Measurements from ENCODE around the gene DTNA. TPM values are rescaled to one million over a fixed set of nuclear protein-coding genes. Genes with fewer than 3 reads are reported as not detected.

The DTNA gene
- total RNA-seq, 1 experiment from 2014 or later = not detected

DNA sequence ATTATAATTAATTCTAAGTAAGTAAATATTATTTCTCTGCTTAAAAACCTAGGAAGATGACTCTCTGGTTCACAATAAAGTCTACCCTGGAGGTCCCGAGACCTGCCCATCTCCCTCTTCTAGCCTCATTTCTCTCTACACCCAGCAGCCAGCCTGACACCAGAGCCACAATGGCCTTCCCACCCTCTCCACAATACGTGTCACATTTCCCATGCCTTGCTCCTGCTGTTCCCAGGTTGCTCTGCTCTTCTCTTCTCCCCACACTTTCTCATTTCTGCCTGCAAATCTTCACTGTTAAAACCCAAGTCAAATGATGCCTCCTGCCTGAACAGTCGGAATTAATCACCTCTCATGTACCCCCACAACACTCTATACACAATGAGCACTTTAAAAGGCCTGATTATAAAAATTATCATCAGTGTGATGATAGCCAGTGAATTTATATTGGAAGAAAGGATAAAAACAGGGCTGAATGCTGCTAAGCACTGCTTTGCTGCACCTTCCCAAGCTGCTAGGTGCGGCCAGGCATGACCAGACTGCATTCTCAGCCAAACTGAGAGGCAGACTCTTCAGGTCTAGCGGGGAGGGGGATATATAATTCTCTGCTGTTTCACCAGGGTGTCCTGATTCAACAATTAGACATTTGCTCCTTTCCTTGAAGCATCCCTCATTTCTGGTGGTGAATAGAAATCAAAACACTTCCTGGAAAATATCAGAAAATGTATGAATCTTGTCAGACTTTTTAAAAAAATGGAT, 160.6 kb downstream of the DTNA start:
- Mint-ChIP-seq H3K9me3 (ENCODE audit: unreplicated experiment) (no peaks in the 10 kb centered on the region), H3K27me3 (ENCODE audit: insufficient read depth, unreplicated experiment) (peaks cover 3% of the 10 kb centered on the region), H3K27ac (ENCODE audit: low read depth, unreplicated experiment) (no peak overlapping the region), H3K4me1 (ENCODE audit: insufficient read depth, unreplicated experiment) (no peaks in the 10 kb centered on the region), H3K4me3 (ENCODE audit: unreplicated experiment) (no peak overlapping the region), H3K36me3 (ENCODE audit: insufficient read depth, unreplicated experiment) (no peaks in the 10 kb centered on the region)
- ChIA-PET CTCF (no interaction called here), POLR2A (no interaction called here)
- TF ChIP-seq, protein P1, sequence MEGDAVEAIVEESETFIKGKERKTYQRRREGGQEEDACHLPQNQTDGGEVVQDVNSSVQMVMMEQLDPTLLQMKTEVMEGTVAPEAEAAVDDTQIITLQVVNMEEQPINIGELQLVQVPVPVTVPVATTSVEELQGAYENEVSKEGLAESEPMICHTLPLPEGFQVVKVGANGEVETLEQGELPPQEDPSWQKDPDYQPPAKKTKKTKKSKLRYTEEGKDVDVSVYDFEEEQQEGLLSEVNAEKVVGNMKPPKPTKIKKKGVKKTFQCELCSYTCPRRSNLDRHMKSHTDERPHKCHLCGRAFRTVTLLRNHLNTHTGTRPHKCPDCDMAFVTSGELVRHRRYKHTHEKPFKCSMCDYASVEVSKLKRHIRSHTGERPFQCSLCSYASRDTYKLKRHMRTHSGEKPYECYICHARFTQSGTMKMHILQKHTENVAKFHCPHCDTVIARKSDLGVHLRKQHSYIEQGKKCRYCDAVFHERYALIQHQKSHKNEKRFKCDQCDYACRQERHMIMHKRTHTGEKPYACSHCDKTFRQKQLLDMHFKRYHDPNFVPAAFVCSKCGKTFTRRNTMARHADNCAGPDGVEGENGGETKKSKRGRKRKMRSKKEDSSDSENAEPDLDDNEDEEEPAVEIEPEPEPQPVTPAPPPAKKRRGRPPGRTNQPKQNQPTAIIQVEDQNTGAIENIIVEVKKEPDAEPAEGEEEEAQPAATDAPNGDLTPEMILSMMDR (IDR thresholded peaks at IDR 0.05; ENCODE audit: unreplicated experiment) = no peak
- intact Hi-C loops (cut with micrococcal nuclease) = no loop called here
- BruUV-seq (replicated peaks) = no TSS peak
- no peak for DNase-seq (ENCODE audit: unreplicated experiment)

DNA sequence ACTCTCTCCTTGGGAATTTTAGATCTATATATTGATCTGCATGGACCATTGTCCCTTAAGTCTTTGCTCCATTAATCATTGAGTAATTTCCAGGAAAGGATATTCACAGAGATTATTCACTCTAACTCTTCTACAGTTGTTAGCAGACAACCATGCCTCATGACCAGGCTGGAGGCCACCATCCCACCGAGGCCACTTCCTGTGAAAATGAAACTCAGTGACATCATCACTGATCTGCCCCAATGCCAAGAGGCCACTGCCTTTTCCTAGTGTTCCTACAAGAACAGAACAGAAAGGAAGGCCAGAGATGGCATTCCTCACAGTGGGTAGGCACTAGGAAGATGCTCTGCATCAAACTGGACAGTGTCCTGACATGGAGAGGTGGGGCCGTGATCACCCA, 161.3 kb downstream of the DTNA start:
- TF ChIP-seq, protein P1 (IDR thresholded peaks at IDR 0.05; ENCODE audit: unreplicated experiment) = no peak
- H3K4me3 Mint-ChIP-seq (ENCODE audit: unreplicated experiment) = no peak overlapping the region
- BruUV-seq (replicated peaks) = no TSS peak
- H3K4me1 Mint-ChIP-seq (ENCODE audit: insufficient read depth, unreplicated experiment) = no peaks in the 10 kb centered on the region
- no peaks in the 10 kb centered on the region for H3K36me3 Mint-ChIP-seq (ENCODE audit: insufficient read depth, unreplicated experiment)
- intact Hi-C loops (cut with micrococcal nuclease) = no loop called here
- H3K27ac Mint-ChIP-seq (ENCODE audit: low read depth, unreplicated experiment) = no peak overlapping the region
- H3K27me3 Mint-ChIP-seq (ENCODE audit: insufficient read depth, unreplicated experiment) = peaks cover 10% of the 10 kb centered on the region
- ChIA-PET CTCF (no interaction called here), POLR2A (no interaction called here)
- no peak for DNase-seq (ENCODE audit: unreplicated experiment)
- no peaks in the 10 kb centered on the region for H3K9me3 Mint-ChIP-seq (ENCODE audit: unreplicated experiment)

DNA sequence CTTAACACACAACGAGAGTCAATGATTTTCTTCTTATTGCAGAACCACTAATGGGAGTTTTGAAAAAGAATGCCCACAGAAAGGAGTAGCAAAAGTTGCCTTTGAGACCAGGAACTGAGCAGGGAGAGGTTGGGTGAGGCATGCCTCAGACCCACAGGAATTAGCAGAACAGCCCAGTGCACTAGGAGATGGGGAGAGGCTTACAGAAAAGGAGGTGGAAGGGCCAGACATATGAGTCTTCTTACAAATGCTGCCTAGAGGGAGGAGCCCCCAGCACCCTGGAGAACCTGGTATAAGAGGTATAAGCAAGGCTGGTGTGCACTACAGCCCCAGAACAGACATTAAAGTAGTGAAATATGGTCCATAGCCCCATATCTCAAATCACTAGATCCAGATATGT, 162.0 kb downstream of the DTNA start:
- H3K4me1 Mint-ChIP-seq (ENCODE audit: insufficient read depth, unreplicated experiment) = no peaks in the 10 kb centered on the region
- no peak for DNase-seq (ENCODE audit: unreplicated experiment)
- H3K27ac Mint-ChIP-seq (ENCODE audit: low read depth, unreplicated experiment) = no peak overlapping the region
- no TSS peak for BruUV-seq (replicated peaks)
- ChIA-PET POLR2A (no interaction called here), CTCF (no interaction called here)
- no peaks in the 10 kb centered on the region for H3K36me3 Mint-ChIP-seq (ENCODE audit: insufficient read depth, unreplicated experiment)
- no peaks in the 10 kb centered on the region for H3K9me3 Mint-ChIP-seq (ENCODE audit: unreplicated experiment)
- TF ChIP-seq, protein P1 (IDR thresholded peaks at IDR 0.05; ENCODE audit: unreplicated experiment) = no peak
- intact Hi-C loops (cut with micrococcal nuclease) = no loop called here
- peaks cover 11% of the 10 kb centered on the region for H3K27me3 Mint-ChIP-seq (ENCODE audit: insufficient read depth, unreplicated experiment)
- no peak overlapping the region for H3K4me3 Mint-ChIP-seq (ENCODE audit: unreplicated experiment)

DNA sequence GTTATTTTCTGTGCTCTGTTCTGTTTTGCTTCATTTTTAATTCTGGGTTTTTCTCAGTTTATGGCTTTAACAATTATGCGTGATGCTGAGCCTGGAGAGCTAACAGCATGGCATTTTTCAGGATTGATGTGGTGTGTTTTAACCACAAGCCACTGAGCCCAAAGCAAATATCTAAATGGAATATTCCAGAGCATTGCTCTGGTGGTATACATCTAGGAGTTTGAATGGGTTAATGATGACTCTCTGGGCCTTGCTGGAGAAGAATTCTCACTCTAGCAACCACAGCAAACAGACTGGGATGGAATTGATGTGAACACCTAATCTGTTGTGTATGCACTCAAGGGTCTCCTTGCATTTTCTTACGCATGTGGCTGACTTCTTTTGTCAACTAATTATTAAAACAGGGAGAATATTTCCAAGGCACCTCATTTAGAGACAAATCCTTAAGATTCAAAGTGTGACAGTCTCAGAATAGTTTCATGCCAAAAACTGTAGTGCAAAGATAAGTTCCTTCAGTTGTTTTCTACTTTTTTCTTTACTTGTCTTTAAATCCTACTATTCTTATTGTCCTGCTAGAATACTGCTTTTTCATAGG, 164.0 kb downstream of the DTNA start:
- ChIA-PET POLR2A (no interaction called here), CTCF (interaction anchor here (0.5 kb wide), 1 partner anchor 132 kb away, joined by 3 read pairs; no protein-coding TSS in a partner anchor)
- intact Hi-C loops (cut with micrococcal nuclease) = no loop called here
- Mint-ChIP-seq H3K36me3 (ENCODE audit: insufficient read depth, unreplicated experiment) (no peaks in the 10 kb centered on the region), H3K4me3 (ENCODE audit: unreplicated experiment) (no peak overlapping the region), H3K27me3 (ENCODE audit: insufficient read depth, unreplicated experiment) (peaks cover 11% of the 10 kb centered on the region), H3K4me1 (ENCODE audit: insufficient read depth, unreplicated experiment) (no peaks in the 10 kb centered on the region), H3K9me3 (ENCODE audit: unreplicated experiment) (no peaks in the 10 kb centered on the region), H3K27ac (ENCODE audit: low read depth, unreplicated experiment) (no peak overlapping the region)
- TF ChIP-seq, protein P1 (IDR thresholded peaks at IDR 0.05; ENCODE audit: unreplicated experiment) = no peak
- no peak for DNase-seq (ENCODE audit: unreplicated experiment)
- BruUV-seq (replicated peaks) = no TSS peak
